NCI-H510A treated with DMSO at 0.1 percent for 48 hours (cell line): ENCODE measurements around the gene MVK.
A peak's percentile ranks its signal among the peaks of the same experiment; 100 is the strongest.
"Not testable (repeated sequence)": the region's sequence is repeated elsewhere in the genome, so short reads cannot be mapped to it uniquely, and the experiment has no call there.

Experiments
- DNase-seq: peaks from one replicate; lab custom pipeline; 2025; lab: John Stamatoyannopoulos, UW

MVK gene

GRCh38 chr12:109591041-109591440 lies 17.4 kb downstream of the MVK start:
- no peak for DNase-seq

GRCh38 chr12:109592195-109592904 lies 18.8 kb downstream of the MVK start:
- no peak for DNase-seq

GRCh38 chr12:109592905-109593272 lies 19.3 kb downstream of the MVK start:
- no peak for DNase-seq

DNA sequence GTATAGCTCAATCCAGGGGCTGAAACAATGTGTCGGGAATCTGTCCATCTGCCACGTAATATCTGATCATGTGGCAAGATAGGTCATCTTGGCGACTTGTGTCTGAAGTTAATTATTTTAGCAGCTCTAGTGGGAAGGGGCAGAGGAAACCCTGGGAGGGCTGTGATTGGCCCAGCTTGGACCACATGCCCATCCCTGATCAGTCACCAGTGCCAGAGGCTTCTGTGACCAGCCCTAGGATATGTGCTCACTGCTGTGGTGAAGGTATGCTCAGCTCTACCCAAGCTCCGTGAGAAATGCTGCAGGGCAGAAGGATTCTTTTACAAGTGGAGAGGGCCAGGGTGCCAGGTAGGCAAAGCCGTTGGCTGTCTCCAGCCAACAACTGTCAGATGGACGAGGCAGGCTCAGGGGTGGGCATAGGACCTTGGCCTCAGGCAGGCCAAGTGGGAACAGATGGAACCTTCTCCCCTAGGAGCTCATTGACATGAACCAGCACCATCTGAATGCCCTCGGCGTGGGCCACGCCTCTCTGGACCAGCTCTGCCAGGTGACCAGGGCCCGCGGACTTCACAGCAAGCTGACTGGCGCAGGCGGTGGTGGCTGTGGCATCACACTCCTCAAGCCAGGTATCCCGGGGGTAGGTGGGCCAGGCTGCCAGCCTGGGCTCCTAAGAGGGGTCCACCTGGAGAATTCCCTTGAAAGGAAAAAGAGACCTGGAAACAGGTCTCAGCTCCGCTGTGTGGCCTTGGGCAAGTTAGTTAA lies 21.1 kb downstream of the MVK start:
- no peak for DNase-seq

GRCh38 chr12:109595321-109595902 lies 21.8 kb downstream of the MVK start:
- no peak for DNase-seq

DNA sequence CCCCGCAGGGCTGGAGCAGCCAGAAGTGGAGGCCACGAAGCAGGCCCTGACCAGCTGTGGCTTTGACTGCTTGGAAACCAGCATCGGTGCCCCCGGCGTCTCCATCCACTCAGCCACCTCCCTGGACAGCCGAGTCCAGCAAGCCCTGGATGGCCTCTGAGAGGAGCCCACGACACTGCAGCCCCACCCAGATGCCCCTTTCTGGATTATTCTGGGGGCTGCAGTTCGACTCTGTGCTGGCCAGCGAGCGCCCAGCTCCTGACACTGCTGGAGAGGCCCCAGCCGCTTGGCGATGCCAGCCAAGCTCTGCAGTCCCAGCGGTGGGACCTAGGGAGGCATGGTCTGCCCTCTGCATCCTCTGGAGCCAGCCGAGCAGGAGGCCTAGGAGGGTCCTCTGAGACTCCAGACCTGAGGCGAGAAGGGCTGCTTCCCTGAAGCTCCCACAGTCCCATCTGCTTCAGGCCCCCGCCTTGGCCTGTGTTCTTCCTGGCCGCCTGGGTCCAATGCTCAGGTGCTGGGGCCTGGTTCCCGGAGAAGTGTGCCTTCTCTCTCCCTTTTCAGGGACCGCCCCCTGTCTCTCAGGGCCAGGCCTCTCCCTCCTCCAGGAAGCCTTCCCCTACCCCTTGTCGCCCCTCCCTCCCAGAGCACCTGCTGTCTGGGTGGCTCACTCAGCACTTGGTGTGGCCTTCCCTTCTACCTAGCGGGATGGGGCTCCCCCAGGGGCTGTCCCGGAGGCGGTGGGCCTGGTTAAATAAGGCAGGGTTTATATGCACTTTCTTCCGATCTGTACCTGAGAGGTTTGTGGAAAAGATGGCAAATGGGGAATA lies 23.0 kb downstream of the MVK start:
- DNase-seq = peak; percentile 43

DNA sequence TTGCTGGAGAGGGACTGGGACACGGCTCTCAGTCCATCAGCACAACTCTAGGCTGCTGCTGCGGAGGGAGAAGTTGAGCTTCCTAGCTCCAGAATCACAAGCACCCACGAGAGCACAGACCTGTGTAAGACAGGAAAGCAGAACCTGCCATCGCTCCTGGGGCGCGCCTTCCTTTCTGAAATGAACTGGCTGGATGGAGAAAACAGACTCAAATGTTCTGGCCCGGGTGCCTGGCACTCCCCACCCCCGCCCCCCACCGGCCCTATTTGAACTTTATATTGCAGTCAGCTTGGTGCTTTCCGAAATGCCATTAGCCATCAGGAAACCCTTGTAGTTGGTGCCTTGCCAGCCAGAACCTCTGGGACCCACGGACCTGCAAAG lies 23.8 kb downstream of the MVK start:
- DNase-seq = no peak

GRCh38 chr12:109597795-109598427 lies 24.3 kb downstream of the MVK start:
- DNase-seq = peak; percentile 89

- no peak for DNase-seq
These were observed 24.8 kb downstream of the MVK start for GRCh38 chr12:109598428-109598854.

GRCh38 chr12:109599087-109599486 lies 25.5 kb downstream of the MVK start:
- no peak for DNase-seq

- DNase-seq = no peak
These were observed 26.9 kb downstream of the MVK start for GRCh38 chr12:109600481-109600880.

GRCh38 chr12:109600995-109601394 lies 27.4 kb downstream of the MVK start:
- no peak for DNase-seq

DNA sequence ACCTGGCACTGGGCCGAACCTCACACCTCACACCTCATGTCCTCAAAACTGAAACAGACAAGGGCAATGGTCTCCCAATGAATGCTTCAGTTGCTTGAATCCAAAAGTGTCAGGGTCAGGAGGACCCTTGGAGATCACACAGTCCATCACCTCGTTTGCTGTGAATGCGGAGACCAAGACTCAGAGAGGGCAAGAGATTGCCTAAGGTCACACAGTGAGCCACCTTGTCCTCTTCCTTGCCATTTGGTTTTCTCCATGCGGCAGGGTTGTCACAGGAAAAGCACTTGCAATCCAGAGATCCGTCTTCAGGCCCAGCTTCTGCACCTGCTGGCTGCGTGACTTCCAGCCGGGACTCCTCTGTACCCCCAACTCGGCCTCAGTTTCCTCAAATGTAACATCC lies 28.0 kb downstream of the MVK start:
- no peak for DNase-seq

- not testable (repeated sequence) for DNase-seq
These were observed 28.5 kb downstream of the MVK start for GRCh38 chr12:109602132-109602531.

- DNase-seq = no peak
These were observed 30.6 kb downstream of the MVK start for GRCh38 chr12:109604132-109604585.

DNA sequence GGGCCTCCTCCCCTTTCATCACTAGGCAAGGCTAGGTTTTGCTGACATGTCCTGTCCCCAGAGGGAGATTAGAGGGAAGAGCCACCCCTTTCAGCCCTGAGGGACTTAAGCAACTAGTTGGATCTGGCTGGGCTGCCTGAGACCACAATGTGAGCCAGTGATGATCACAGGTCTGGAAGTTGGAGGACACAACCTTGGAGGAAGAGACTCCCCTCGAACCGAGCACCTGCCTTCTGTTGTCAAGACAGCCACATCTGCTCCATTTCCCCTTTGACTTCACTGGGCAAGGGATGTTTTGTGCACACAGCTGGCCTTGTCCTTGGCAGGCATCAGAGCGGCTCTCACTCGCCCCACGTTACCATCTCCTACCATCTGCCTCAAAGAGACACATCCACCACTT lies 31.4 kb downstream of the MVK start:
- no peak for DNase-seq

DNA sequence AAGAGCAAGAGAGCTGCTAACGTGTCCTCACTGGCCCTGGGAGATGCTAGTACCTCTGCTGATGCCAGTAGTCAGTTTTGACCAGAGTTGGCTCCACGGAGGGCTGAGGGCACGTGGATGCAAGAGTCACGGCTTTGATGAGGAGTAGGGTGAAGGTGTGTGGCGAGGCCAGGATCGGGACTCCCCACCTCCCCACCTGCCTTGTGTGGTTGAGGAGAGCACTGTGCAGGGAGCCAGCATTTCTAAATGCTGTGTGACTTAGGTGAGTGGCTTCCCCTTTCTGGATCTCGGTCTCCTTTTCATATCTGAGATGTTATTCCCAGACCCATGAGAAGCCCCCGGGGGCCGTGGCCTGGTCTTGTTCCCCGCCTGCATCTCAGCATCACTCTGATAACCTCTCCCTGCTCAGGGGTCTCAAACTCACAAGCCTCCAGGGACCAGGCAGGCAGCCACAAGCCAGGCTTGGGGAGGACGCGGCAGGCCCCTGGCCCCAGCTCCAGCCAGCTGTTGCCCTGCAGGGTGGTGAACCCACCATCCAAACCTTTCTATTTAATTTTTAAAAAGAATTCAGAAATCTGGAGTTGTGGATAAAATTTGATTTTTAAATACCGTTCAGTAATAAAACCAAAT lies 32.1 kb downstream of the MVK start:
- no peak for DNase-seq

GRCh38 chr12:109606320-109607028 lies 32.9 kb downstream of the MVK start:
- DNase-seq = no peak

DNA sequence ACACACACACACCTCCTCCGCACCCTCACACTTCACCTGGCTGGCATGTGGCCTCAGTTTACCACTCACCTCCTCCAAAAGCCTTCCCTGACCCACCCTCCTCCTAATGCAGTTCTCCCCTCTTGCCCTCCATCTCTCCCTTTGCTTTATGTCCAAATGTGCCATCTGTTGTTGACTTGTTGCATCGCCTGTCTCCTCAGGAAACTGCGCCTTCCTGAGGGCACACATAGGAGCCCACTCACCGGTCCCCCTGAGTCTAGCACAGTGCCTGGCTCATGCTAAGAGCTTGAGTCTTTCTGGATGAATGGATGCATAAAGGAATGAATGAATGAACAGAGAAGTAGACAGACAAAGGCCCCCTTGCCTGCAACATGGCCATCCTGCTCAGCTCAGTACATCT lies 34.0 kb downstream of the MVK start:
- DNase-seq = no peak

- DNase-seq = no peak
These were observed 34.7 kb downstream of the MVK start for GRCh38 chr12:109608270-109608669.

- DNase-seq = no peak
These were observed 35.2 kb downstream of the MVK start for GRCh38 chr12:109608793-109609192.
